Fibroblast of lung (primary cell): ENCODE measurements around the gene RAB40B.

Source experiments
- CTCF ChIP-seq, 2 donors: IDR thresholded peaks in 1 of 2; conservative IDR thresholded peaks in 1 of 2; 1 replicate in 1 of 2; 2 replicates in 1 of 2; pipeline ENCODE4 v1.5.1; 2011 to 2012; ENCODE audit warnings: low read length in 2 of 2, control low read depth in 1 of 2, inconsistent platforms in 1 of 2, low read depth in 1 of 2, mild to moderate bottlenecking in 1 of 2
- EZH2 ChIP-seq: IDR thresholded peaks from 2 replicates; pipeline ENCODE4 v1.5.1; 2012; ENCODE audit warnings: low read length, control low read depth, mild to moderate bottlenecking; ENCODE audit errors: missing control alignments

GRCh38 chr17:82632451-82632850, 66.0 kb downstream of the RAB40B start:
- TF ChIP-seq CTCF (conservative IDR thresholded peaks at IDR 0.05 in 1 of 2, IDR thresholded peaks at IDR 0.05 in 1 of 2; ENCODE audit: low read depth in 1 of 2, low read length in 2 of 2) (no peak), EZH2 (no peak)
